ENCODE measurements around the gene EEF1AKMT1.

GRCh38 chr13:20719783-20720182 is 54.0 kb downstream of the EEF1AKMT1 start:
- TF ChIP-seq FOXM1 (IDR thresholded peaks at IDR 0.05; ENCODE audit: borderline replicate concordance) (no peak), NFRKB (IDR thresholded peaks at IDR 0.05) (no peak), FOXK2 (IDR thresholded peaks at IDR 0.05) (no peak), SUZ12 (IDR thresholded peaks at IDR 0.05) (no peak), SP1 (IDR thresholded peaks at IDR 0.05) (no peak)
